NCI-H146 treated with DMSO at 0.1 percent for 48 hours (cell line): Measurements from ENCODE around the gene FBXO41.

Experiments
- DNase-seq: peaks from one replicate; lab custom pipeline; 2025; ENCODE audit not compliant: unreplicated experiment; lab: John Stamatoyannopoulos, UW

FBXO41 gene, protein sequence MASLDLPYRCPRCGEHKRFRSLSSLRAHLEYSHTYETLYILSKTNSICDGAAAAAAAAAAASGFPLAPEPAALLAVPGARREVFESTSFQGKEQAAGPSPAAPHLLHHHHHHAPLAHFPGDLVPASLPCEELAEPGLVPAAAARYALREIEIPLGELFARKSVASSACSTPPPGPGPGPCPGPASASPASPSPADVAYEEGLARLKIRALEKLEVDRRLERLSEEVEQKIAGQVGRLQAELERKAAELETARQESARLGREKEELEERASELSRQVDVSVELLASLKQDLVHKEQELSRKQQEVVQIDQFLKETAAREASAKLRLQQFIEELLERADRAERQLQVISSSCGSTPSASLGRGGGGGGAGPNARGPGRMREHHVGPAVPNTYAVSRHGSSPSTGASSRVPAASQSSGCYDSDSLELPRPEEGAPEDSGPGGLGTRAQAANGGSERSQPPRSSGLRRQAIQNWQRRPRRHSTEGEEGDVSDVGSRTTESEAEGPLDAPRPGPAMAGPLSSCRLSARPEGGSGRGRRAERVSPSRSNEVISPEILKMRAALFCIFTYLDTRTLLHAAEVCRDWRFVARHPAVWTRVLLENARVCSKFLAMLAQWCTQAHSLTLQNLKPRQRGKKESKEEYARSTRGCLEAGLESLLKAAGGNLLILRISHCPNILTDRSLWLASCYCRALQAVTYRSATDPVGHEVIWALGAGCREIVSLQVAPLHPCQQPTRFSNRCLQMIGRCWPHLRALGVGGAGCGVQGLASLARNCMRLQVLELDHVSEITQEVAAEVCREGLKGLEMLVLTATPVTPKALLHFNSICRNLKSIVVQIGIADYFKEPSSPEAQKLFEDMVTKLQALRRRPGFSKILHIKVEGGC

DNA sequence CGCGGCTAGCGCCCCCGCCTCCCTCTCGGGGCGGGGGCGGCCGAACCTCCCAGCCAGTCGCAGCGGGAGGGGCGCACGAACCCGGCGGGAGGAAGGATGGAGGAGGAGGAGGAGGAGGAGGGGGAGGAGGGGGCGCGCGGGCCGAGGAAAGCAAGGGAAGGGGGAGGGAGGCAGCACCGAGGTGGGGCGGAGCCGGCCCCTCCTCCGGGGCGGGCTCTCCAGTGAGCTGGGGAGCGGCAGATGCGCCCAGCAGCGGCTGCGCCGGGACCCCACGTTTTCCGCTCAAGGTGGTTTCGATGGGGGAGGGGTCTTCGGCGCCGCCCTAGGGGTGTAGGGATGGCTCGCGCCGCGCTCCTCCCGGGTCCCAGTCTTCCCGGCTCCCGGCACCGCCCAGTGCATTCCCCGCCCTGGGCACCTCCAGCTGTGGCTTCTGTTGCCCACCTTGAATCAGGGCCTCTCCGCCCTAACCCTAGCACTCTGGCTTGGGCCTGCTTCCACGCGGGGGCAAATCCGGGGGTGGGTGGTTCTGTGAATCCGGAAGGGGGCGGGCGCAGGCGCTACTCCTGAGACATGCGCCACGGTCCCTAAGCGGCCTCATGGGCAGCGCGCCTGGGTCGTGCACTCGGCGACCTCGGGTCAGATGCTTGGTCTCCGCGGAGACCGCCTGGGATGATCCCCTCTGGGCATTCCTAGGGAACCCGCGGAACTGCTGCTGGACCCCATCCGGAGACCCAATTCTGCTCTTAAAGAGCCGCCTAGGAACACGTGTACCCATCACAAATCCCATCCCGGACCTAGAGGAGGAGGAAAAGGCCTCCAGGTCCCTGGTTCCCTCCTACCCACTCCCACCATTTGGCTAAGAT lies at the start of gene FBXO41:
Gene FBXO41 (minus strand): TSS at position 183 of the 863 bp plus-strand sequence. CDS start 14,848 bp downstream, outside the sequence.
- peak; percentile 55 for DNase-seq

DNA sequence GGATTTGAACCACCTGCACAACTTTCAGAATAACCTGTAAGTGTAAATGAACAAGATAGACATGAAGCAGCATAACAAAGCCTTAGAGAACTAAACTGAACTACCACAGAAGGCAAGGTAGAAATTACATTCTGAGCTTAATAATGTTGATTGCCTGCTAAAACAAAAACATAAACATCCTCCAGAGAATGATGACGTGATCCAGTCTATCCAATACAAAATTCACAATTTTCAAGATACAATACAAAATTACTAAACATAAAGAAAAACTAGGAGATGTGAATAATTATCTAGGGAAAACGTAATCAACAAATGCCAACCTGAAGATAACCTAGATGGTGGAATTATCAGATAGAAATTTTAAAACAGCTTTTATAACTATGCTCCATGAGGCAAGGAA lies 49.8 kb upstream of the FBXO41 start:
- no peak for DNase-seq

DNA sequence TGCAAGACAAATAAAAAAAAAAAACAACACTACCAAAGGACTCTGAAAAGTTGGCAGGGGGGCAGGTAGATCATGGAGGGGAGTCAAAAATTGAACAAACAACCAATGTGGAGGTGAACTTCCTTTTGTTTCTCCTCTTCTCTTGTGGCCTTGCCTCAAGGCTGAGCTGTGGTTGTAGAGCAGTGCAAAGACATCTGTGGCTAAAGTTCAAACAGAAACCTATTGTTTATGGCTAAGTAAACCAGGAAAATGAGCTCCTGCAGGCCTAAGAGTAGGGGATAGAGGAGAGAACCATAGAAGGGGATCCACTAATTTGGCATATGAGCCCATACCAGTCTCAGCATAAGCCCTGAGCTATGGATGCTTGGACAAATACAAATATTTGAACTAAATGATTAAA lies 49.3 kb upstream of the FBXO41 start:
- DNase-seq: peak; percentile 94

DNA sequence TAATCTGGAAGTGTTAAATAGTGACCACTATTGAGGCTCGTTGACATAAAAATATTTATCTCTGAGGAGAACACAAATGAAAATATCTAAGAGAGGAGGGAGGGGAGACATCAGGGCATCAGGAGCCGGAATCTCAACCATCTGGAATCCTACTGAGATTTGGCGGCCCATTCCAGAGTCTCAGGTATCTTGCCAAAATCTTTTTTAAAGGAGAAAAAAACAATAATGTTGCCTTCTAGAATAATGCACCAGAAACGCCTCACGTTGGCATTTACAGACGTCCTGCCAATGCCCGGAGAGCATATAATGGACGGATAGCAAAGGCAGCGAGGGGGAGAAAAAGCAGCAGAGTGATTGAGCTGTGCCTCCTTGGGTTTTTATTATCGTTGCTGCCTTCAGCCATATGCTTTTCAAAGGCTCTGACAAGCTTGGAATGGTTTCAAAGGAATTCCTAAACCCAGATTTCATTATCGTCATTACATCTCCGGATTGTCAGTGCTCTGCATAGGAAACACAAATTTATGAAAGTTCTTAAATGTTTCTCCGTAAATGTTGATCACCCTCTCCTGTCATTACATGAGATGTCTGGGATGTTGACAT lies 39.9 kb upstream of the FBXO41 start:
- DNase-seq: no peak

DNA sequence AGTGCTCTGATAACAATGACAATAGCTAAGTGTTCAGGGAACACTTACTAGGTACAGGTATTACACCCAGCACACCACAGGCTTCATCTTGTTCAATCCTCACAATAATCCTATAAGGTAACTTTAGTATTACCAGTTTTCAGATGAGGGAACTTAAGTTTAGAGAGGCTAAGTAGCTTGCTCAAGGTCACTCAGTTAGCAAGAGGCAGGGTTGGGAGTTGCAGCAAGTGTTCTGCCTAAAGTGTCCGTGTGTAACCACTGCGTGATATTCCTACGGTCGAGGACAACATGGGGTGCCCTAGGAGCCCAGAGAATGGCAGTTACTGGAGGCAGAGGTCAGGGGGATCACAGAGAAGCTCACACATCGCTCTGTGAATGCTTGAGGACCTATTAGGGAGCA lies 39.3 kb upstream of the FBXO41 start:
- DNase-seq: no peak

DNA sequence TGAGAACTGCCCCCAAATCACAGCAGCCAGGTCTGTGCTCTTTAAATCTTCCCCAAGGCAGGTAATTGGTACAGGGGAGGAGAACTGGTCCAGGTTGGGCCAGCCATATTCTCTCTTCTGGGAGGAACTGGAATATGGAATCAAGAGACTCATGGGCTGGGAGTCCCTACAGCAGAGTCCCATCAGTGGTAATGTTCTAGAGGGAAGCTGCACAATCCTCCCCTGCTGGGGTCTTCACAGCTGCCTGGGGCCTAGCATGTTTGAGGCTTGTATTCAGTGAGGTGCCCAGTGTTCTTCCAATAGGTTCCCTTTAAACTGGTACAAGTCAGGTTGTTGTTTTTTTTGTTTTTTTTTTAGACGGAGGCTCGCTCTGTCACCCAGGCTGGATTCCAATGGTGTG lies 30.2 kb upstream of the FBXO41 start:
- no peak for DNase-seq

DNA sequence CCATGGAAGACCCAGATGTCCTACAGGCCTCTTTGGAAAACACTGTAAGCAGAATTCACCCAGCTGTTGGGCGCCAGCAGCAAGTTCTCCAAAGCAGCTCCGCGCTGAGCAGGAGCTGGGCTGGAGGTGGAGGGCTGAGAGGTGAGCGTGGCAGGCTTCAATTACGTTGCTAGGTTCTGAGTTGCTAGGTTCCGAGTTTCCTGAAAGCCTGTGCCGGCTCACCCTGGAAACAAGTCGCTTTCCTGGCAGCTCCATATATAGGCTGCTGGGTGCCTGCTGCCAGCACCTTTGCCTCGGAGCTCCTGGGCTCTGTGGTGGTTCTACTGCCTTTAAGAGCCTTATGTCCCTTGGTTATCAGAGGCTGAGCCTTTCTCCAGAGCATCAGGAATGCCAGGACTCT lies 23.4 kb upstream of the FBXO41 start:
- peak; percentile 76 for DNase-seq

DNA sequence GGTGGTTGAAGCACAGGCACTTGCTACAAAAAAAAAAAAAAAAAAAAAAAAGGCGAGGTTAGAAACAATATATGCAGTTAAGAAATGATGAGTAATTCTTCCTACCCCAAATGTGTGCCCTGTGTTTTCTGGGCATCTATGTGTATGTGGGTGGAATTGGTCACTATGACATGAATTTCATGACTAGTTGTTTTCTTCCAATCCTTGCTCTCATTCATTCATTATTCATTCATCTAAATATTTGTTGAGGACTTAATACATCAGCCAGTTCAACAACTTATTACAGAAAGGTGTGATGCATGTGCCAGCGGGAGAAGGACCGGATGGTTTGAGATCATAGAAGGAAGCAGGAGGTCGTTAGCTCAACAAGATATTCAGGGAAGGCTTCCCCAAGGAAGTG lies 17.4 kb upstream of the FBXO41 start:
- DNase-seq: no peak

DNA sequence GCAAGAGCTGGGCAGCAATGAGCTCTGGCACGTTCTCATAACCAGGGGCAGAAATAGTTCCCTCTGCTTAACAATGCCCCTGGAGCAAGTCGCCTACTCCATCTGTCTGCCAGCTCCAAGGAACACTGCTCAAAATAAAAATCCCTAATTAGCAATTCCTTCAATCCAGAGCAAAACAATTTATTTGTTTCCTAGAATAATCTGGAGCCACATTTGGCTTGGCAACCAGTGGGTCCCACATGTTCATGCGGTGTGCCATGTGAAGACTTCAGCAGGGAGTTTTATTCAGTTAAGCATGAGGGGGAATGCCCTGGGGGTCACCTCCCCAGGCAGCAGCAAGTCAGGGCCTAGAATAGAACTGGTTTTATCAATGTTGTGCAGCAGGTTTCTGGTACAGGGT lies 16.6 kb upstream of the FBXO41 start:
- DNase-seq: no peak

DNA sequence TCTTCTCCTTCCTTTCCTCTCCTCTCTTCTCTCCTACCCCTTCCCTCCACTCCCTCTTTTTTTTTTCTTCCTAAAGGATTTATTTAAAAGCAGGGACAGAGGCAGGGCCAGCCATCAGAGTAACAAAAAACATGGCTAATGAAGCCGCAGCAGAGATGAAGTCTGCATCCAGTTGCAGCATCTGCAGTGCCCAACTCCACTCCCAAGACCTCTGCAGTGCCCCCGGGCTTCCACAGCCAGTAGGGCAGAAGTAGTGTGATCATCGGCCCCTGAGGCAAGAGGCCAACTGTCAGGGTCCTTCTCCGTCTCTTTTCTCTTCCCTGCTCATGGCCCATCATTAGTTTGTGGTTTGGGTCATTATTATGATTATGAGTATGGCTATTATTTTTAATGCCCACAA lies 13.3 kb upstream of the FBXO41 start:
- no peak for DNase-seq

DNA sequence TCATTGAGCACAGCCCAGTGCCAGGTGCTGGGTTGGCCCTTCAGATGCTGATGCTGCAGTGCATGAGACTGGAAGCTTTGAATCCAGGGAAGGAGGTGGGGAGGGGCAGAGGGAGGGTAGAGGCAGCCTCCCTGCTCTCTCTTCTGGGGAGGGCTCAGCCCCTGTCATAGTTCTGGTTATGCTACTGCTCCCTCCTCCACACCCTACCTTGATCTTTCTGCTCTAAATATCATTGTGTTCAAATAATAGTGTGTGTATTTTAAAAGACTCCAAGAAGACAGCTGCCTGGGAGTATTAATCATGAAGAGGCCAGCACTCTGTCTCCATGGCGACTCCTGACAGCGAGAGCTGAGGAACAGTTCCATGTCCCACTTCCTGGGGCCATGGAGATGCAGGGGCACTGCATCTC lies 12.9 kb upstream of the FBXO41 start:
- peak; percentile 40 for DNase-seq

DNA sequence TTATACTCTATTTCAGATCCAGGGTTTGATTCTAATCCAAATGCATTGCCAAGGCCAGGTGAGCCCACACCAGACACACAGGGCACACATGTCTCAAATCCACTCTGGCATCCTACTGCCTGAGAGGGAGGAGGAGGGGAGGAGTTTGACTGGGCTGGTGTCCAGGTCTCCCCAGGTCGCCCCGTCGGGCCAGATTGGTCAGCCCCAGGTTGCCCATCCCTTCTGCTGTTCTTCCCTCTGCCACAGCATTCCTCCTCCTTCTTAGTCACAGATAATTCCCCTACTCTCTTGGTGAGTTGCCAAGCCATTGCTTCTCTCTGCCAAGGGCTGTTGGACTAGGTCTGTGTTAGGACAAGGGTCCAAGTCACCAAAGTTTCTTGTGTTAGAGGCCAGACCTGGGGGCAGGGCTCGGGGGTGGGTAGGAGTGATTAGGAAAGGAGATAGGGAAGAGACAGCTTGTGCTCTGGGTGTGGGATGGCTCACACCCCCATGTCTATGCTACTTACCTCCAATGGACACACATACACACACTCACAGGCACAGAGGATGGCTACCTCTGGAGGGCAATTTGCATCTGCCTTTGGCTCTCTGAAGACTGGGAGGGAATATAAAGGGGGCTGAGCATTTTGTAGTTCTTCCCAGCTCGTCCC lies 11.6 kb upstream of the FBXO41 start:
- no peak for DNase-seq

DNA sequence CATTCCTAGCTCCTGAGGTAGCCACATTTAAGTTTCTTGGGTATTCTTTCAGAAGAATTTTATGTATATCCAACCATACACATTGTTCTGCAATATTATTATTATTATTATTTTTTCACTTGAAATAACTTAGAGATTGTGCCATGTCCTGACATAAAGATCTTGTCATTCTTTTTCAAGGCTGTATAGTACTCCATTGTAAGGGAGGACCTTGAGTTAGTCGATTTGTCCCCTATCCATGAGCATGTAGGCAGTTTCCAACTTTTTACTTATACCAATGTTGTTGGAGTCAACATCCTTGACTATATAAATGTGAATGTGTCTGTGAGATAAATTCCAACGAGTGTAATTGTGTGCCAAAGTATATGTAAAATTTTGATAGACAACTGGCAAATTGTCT lies 10.0 kb upstream of the FBXO41 start:
- DNase-seq: no peak

DNA sequence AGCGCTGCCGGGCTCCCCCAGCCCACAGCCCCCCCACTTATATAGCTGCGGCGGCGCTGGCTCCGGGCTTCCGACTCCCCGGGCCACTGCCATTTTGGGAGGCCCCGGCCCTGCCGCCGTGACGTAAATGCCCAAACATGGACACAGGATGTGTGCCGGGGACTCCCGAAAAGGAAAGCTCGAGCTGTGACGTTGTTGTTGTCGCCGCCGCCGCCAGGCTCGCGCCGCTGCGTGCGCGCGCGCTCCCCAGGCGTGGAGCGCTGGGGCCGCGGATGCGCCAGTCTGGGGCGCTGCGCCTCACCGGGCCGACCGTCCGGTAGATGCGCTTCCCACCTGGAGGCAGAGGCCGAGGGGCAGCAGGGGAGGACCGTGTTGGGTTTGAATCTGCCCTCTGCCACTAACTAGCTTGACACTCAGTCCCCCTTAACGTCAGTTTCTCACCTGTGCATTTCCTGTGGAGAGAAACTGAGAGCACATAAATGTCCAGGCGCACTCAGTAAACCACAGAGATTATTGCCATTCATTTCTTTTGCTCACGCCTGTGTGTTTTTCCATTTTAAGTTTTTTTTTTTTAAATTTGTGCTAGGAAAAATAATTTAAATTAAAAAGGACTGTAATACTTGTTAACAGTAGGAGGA lies 9.4 kb upstream of the FBXO41 start, which contains the start of gene EGR4:
Gene EGR4 (minus strand): TSS at position 15 of the 638 bp plus-strand sequence. CDS start 231 bp downstream, outside the sequence.
- peak; percentile 54 for DNase-seq

DNA sequence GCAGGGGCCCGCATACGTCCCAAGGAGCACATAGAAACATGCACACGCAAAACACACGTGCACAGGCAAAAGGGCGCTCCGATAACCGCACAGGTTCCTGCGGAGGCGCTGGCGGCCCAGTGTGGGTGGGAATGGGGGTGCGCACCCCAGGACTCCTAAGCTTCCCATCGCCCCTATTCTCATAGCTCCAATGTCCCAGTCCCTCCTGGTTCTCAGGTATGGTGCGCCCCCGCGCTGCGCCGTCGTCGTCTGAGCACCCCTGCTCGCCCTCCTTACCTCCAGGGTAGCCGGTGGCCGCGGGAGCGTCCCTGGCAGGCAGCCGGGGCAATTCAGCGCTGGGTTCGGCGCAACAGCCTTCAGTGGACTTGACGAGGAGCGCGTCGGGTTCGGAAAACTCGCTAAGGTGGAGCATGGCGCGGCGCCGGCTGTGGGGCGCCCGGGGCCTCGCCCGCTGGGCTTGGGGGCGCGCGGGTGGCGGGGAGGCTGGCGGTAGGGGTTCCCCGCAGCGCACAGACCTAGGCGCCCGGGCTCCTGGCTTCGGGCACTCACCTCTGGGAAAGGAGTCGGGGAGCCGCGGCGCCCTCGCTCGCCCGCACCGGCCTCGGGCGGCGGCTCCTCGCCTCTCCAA lies 8.7 kb upstream of the FBXO41 start:
- no peak for DNase-seq

DNA sequence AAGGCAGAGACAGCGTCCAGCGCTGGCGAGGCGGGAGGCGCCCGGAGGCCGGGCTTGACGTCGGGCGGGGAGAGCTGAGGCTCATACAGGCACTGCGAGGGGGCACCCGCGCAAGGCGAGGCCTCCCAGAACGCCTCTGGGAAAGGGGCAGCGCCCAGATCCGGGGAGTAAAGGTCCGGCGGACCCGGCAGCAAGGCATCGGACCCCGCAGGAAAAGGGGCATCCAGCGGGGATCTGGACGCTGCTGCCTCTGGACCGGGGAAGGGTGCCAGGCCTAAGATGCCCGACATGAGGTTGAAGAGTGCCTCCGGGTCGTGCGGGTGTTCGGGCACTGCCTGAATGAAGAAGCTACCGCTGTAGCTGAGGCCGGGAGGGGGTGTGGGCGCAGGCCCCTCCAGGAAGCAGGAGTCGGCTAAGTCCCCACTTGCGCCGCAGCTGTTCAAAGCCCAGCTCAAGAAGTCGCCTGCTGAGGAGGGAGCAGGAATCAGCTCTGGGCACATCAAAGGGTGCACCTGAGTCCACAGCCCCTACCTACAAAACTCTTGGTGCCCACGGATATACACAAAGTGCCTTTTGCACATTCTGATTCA lies 8.1 kb upstream of the FBXO41 start:
- no peak for DNase-seq

DNA sequence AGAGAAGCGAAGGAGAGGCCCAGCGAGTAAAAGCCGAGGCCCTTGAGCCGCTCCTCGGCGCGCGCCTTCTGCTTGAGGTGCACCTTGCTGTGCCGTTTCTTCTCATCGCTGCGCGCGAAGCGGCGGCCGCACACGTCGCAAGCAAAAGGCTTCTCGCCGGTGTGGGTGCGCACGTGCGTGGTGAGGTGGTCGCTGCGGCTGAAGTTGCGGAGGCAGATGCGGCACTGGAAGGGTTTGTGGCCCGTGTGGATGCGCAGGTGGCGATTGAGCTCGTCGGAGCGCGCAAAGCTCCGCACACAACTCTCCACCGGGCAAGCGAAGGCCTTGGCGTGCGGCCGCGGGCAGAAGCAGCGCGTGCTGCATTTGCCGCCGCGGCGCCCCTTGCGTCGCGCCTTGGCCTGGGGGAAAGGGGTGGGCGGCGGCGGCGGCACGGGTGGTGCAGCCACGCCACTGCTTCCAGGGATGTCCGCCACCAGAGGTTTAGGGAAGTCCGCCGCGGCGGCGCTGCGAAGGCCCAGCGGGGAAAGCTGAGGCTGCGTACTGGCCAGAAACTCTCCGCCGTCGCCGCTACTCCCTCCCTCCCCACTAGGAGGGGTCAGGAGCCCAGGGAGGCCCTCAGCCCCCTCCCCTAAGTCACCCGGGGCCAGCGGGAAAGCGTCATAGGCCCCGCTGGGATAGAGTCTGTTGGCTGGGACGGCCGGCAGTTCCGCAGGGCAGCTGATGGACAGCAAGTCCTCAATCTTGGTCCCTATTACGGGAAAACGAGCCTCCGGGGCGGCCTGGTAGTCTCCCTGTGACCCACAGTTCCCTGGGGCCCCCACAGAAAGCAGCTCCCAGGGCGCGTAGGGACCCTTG lies 7.4 kb upstream of the FBXO41 start:
- peak; percentile 38 for DNase-seq

DNA sequence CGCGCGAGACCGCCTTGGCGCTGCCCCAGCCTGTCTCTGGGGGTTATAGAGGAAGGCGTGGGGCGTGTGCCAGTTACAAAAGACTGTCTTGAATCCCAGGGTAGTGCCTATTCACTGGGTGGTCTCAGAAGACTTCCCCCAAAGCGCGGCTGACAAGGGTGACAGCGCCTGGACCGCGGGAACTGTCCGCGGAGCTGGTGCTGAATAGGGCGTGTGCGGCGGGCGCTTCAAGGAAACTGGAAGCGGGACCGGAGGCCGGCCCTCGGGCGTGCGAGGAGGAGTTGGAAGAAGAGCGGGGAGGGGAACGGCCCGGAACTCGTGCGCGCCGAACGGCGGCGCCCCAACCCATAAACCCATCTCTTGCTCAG lies 6.8 kb upstream of the FBXO41 start:
- DNase-seq: no peak
